ENCODE results near the gene SETMAR. TPM values are rescaled to one million over a fixed set of nuclear protein-coding genes. Genes with fewer than 3 reads are reported as not detected.

SETMAR gene
- total and polyA plus RNA-seq, 4 donors: 8.1 to 22.5 (median 12.1) TPM

DNA sequence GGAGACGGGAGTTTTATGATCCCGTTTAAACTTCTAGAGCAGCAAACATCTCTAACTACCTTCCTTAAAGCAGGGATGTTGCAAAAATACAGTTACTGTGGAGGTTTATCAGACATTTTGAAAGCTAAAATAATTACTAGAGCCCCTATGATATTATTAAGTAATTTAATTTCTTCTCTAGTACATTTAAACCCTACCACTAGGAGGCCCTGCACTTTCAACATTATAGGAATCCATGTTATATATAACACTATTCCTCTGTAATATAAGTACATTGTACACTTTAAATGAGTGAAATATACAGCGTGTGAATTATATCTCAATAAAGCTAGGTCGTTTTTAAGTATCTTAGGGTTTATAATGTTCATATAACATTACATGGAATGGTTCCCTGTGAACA lies 11.5 kb downstream of the SETMAR start:
- 87 to 92% methylated on average over 4 of the region's 4 CpGs for WGBS, 2 donors
- Histone ChIP-seq H3K9me3 (ENCODE audit: control insufficient read depth in 4 of 4, insufficient read depth in 3 of 4, low read length in 3 of 4) (peaks cover 0 to 4% (median 0%) of the 10 kb centered on the region in 4 donors), H3K27ac (ENCODE audit: low read depth in 1 of 2, low read length in 1 of 2) (no peak overlapping the region), H3K36me3 (ENCODE audit: control insufficient read depth in 4 of 4, insufficient read depth in 4 of 4, low read length in 4 of 4) (peaks cover 7 to 26% (median 16%) of the 10 kb centered on the region in 4 donors), H3K4me1 (ENCODE audit: control insufficient read depth in 5 of 5, insufficient read depth in 5 of 5, low read length in 5 of 5) (peaks cover 0 to 7% (median 0%) of the 10 kb centered on the region in 5 donors), H3K9ac (ENCODE audit: insufficient read depth in 1 of 2, low read length in 2 of 2) (no peak overlapping the region), H3K27me3 (ENCODE audit: control insufficient read depth in 3 of 3, insufficient read depth in 3 of 3, low read length in 2 of 3) (no peaks in the 10 kb centered on the region), H3K4me3 (no peak overlapping the region)
- DNase-seq (no peak), ATAC-seq (ENCODE audit: insufficient read depth, low FRiP score) (no peak)
- TF ChIP-seq, protein P1, sequence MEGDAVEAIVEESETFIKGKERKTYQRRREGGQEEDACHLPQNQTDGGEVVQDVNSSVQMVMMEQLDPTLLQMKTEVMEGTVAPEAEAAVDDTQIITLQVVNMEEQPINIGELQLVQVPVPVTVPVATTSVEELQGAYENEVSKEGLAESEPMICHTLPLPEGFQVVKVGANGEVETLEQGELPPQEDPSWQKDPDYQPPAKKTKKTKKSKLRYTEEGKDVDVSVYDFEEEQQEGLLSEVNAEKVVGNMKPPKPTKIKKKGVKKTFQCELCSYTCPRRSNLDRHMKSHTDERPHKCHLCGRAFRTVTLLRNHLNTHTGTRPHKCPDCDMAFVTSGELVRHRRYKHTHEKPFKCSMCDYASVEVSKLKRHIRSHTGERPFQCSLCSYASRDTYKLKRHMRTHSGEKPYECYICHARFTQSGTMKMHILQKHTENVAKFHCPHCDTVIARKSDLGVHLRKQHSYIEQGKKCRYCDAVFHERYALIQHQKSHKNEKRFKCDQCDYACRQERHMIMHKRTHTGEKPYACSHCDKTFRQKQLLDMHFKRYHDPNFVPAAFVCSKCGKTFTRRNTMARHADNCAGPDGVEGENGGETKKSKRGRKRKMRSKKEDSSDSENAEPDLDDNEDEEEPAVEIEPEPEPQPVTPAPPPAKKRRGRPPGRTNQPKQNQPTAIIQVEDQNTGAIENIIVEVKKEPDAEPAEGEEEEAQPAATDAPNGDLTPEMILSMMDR (IDR thresholded peaks at IDR 0.05; ENCODE audit: control extremely low read depth, extremely low read depth): no peak

DNA sequence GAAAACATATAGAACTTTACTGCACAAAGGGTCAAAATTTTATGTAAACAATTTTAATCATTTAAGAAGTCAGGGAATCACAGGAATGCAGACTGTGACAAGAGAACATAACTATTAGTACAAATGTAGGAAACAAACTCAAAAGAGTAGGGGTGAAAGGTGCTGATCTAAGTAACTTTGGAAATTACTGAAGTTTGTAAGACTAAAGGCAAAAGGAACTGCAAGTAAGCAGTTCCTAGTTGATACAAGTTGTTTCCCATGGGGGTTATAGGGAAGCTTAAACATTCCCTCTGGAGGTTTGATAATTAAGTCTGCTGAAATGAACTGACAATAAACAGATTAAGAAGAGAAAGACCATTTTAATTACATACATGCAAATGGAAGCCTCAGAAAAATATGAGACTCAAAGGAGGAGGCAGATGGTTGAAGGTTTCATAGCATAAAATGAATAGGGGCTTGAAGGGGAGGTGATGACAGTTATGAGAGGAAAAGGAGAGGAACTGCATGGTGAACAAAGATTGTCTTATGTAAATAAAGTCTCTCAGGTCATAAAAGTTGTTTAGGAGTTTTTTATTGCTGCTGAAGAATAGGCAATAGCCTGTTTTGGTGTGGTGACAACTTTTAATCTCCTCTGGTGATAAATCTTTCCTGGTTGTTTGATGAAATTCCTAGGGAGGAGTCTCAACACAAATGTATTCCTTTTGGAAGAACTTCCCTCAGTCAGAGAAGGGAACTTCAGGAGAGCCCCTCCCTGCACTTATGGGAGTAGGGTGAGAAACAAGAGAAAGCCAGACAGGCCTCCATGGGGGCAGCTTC lies 17.1 kb downstream of the SETMAR start:
- no peak overlapping the region for H3K27ac ChIP-seq (ENCODE audit: low read depth in 1 of 2, low read length in 1 of 2)
- H3K4me1 ChIP-seq (ENCODE audit: control insufficient read depth in 5 of 5, insufficient read depth in 5 of 5, low read length in 5 of 5): peaks cover 0 to 23% (median 3%) of the 10 kb centered on the region in 5 donors
- peaks cover 0 to 4% (median 0%) of the 10 kb centered on the region in 4 donors for H3K9me3 ChIP-seq (ENCODE audit: control insufficient read depth in 4 of 4, insufficient read depth in 3 of 4, low read length in 3 of 4)
- ATAC-seq (ENCODE audit: insufficient read depth, low FRiP score): no peak
- TF ChIP-seq, protein P1 (IDR thresholded peaks at IDR 0.05; ENCODE audit: control extremely low read depth, extremely low read depth): no peak
- peaks cover 3 to 11% (median 6%) of the 10 kb centered on the region in 4 donors for H3K36me3 ChIP-seq (ENCODE audit: control insufficient read depth in 4 of 4, insufficient read depth in 4 of 4, low read length in 4 of 4)
- H3K27me3 ChIP-seq (ENCODE audit: control insufficient read depth in 3 of 3, insufficient read depth in 3 of 3, low read length in 2 of 3): no peaks in the 10 kb centered on the region
- DNase-seq: no peak
- no peak overlapping the region for H3K4me3 ChIP-seq
- no peak overlapping the region for H3K9ac ChIP-seq (ENCODE audit: insufficient read depth in 1 of 2, low read length in 2 of 2)

DNA sequence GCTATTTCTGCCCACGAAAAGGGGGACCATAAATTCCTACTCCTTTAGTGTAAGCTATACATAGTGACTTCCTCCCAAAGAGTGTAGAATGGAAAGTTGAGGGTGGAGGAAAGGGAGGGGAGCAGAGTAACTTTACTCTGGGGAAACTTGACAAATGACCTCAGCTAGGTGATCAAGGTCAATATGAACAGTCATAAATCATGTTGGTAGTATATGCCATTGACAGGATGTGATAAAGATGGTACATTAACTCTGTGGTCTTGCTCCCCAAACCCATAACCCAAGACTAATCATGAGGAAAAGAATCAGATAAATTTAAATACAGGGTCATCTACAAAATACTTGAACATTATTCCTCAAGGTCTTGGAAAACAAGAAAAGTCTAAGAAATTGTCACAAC lies 18.6 kb downstream of the SETMAR start:
- no peaks in the 10 kb centered on the region for H3K27me3 ChIP-seq (ENCODE audit: control insufficient read depth in 3 of 3, insufficient read depth in 3 of 3, low read length in 2 of 3)
- H3K36me3 ChIP-seq (ENCODE audit: control insufficient read depth in 4 of 4, insufficient read depth in 4 of 4, low read length in 4 of 4): peaks cover 0 to 5% (median 3%) of the 10 kb centered on the region in 4 donors
- no peak for DNase-seq
- H3K4me3 ChIP-seq: no peak overlapping the region
- H3K4me1 ChIP-seq (ENCODE audit: control insufficient read depth in 5 of 5, insufficient read depth in 5 of 5, low read length in 5 of 5): peaks cover 0 to 23% (median 3%) of the 10 kb centered on the region in 5 donors
- TF ChIP-seq, protein P1 (IDR thresholded peaks at IDR 0.05; ENCODE audit: control extremely low read depth, extremely low read depth): no peak
- H3K27ac ChIP-seq (ENCODE audit: low read depth in 1 of 2, low read length in 1 of 2): no peak overlapping the region
- peaks cover 0 to 2% (median 0%) of the 10 kb centered on the region in 4 donors for H3K9me3 ChIP-seq (ENCODE audit: control insufficient read depth in 4 of 4, insufficient read depth in 3 of 4, low read length in 3 of 4)
- ATAC-seq (ENCODE audit: insufficient read depth, low FRiP score): no peak
- WGBS, 2 donors: 74 to 88% methylated on average over 1 of the region's 1 CpG
- no peak overlapping the region for H3K9ac ChIP-seq (ENCODE audit: insufficient read depth in 1 of 2, low read length in 2 of 2)
